OCI-LY7 (cell line): ENCODE results near the gene CFAP99.

Source experiments
- CTCF ChIP-seq: fragments of 200-600 bp; sonication (generic); conservative IDR thresholded peaks from 2 replicates; pipeline ENCODE4 v1.5.1; 2014; ENCODE audit warnings: mild to moderate bottlenecking, antibody characterized with exemption, low read length, moderate library complexity, mixed read lengths
- EZH2phosphoT487 ChIP-seq: fragments of 200-600 bp; sonication (generic); IDR thresholded peaks from 2 replicates; pipeline ENCODE4 v1.6.1; 2018; ENCODE audit warnings: low read depth, borderline replicate concordance, mild to moderate bottlenecking, mixed run types, antibody characterized with exemption, low read length, moderate library complexity, mixed read lengths

- no peak for TF ChIP-seq EZH2phosphoT487
- no peak for TF ChIP-seq CTCF
These were observed 71.2 kb downstream of the CFAP99 start for GRCh38 chr4:2489841-2490552.
